SHP77 (cell line): Measurements from ENCODE around the gene TEX48.
A peak's percentile ranks its signal among the peaks of the same experiment; 100 is the strongest.

Experiments used
- DNase-seq, 2 experiments: peaks; one replicate each; lab custom pipeline; 2025; lab: John Stamatoyannopoulos, UW

Gene TEX48

GRCh38 chr9:114666851-114667250, 15.1 kb downstream of the TEX48 start:
- no peak for DNase-seq

- DNase-seq: no peak
Measured at GRCh38 chr9:114666401-114666800, 15.6 kb downstream of the TEX48 start.

GRCh38 chr9:114664181-114664580, 17.8 kb downstream of the TEX48 start:
- no peak for DNase-seq

- peak; percentile 30 to 49 for DNase-seq
Measured at GRCh38 chr9:114662081-114662989, 19.7 kb downstream of the TEX48 start.

- DNase-seq: no peak
Measured at GRCh38 chr9:114657705-114658104, 24.3 kb downstream of the TEX48 start, which contains the start of gene TEX53. Gene TEX53, minus strand, starts transcription at chr9:114657805. Its CDS starts 31 bp downstream, at chr9:114657774.

GRCh38 chr9:114656301-114656700, 25.7 kb downstream of the TEX48 start:
- no peak for DNase-seq

GRCh38 chr9:114655689-114656088, 26.3 kb downstream of the TEX48 start:
- no peak for DNase-seq

- DNase-seq: peak; percentile 70 to 74
Measured at GRCh38 chr9:114653556-114654159, 28.3 kb downstream of the TEX48 start.

GRCh38 chr9:114652776-114653555, 29.0 kb downstream of the TEX48 start:
- no peak for DNase-seq

- DNase-seq: no peak
Measured at GRCh38 chr9:114643896-114644295, 38.1 kb downstream of the TEX48 start.

GRCh38 chr9:114643001-114643400, 39.0 kb downstream of the TEX48 start:
- no peak for DNase-seq

- no peak for DNase-seq
Measured at GRCh38 chr9:114641967-114642366, 40.0 kb downstream of the TEX48 start.

GRCh38 chr9:114638404-114638803, 43.6 kb downstream of the TEX48 start:
- DNase-seq: no peak

GRCh38 chr9:114634387-114634786, 47.6 kb downstream of the TEX48 start:
- DNase-seq: no peak

GRCh38 chr9:114633438-114634089, 48.4 kb downstream of the TEX48 start:
- no peak for DNase-seq

- no peak for DNase-seq
Measured at GRCh38 chr9:114631166-114631565, 50.8 kb downstream of the TEX48 start.

GRCh38 chr9:114629563-114630090, 52.4 kb downstream of the TEX48 start:
- no peak for DNase-seq

- DNase-seq: no peak
Measured at GRCh38 chr9:114627553-114627952, 54.4 kb downstream of the TEX48 start.

- no peak for DNase-seq
Measured at GRCh38 chr9:114626415-114627020, 55.5 kb downstream of the TEX48 start.

GRCh38 chr9:114624677-114625076, 57.3 kb downstream of the TEX48 start:
- no peak for DNase-seq

GRCh38 chr9:114621975-114622609, 59.9 kb downstream of the TEX48 start:
- no peak for DNase-seq
